ENCODE data around the gene PKP2. TPM values are rescaled to one million over a fixed set of nuclear protein-coding genes. Genes with fewer than 3 reads are reported as not detected.

The PKP2 gene
- polyA plus RNA-seq, 1 donor, result 25.4 TPM

DNA sequence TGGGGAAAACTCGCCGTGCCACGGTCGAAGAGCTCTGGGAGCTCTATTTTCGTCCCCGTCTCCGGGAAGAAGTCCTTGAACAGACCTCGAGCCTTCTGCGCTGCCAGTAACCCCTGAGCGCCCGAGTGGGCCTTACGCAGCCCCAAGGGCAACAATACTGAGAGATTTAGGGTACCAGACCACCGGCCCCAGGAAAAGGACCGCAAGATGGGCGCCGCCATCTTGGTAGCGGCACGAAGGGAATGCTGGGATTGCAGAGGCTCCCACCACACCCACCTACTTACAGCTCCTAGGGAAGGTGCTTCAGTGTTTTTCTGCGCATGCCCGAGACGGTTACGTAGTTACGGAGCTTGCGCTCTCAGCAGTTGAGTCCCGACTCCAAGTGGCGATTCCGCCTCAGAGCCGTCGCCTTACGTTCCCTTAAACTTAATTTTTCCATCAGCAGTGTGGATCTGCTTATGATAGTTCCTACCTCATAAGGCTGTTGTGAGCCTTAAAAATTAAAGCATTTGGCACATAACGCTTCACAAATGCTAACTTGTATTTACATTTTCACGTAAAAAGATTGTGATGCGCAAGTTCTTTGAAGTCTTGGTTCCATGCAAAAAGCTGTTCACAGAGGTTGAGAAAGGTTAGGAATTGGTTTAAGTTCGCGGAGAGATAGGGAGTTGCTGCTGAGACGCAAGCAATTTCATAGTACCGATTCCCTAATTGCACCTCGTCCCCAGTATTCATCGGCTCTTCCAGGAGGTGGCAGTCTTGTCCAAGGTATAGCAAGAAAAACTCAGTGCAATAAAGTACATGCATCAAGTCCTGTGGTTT, 140.7 kb downstream of the PKP2 start, which contains the start of gene YARS2:
Gene YARS2, minus strand, starts transcription at position 244 of the 822 bp plus-strand sequence. Its CDS starts 23 bp downstream, at position 221.
- DNase-seq, result peak; percentile 97

DNA sequence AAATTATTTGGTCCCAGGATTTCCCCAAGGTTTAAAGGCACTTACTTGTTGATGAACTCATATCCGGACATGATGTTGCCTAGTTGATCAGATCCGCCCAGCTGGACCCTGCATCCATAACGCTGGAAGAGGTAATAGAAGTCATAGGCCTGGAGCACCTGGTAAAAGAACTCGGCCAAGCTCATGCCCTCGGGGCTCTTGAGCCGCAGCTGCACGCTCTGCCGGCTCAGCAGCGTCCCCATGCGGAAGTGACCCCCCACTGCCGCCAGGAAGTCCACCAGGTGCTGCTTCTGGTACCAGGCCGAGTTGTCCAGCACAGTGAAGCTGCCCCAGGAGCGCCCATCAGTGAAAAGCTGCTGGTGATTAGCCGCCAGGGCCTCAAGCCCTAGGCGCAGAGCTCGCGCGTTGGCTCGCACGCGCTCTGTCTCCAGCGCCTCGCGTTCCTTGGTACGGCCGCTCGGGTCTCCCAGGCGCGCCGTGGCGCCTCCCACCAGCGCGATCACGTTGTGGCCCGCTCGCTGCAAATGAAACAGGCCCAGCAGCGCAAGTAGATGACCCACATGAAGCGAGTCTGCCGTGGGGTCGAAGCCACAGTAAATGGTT, 141.4 kb downstream of the PKP2 start:
- DNase-seq, result peak; percentile 66

DNA sequence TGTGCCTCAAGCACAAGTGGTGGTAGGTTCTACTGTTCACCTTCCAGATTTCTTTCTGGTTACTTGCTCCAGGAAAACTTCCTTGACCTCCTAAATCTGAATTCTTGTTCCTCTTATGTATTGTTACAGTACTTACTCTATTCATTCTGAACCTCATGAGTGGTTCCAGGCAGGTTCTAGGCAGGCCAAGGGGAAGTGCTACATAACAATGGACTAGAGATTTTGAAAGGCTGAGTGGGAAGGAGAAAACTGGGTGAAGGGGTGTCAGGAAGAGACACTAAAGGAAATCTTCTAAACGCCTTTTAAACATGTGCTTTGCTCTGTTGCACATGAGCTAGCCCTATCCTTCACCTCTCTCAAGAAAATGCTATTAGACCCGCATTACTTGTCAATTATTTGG, 142.5 kb downstream of the PKP2 start:
- DNase-seq, result no peak

DNA sequence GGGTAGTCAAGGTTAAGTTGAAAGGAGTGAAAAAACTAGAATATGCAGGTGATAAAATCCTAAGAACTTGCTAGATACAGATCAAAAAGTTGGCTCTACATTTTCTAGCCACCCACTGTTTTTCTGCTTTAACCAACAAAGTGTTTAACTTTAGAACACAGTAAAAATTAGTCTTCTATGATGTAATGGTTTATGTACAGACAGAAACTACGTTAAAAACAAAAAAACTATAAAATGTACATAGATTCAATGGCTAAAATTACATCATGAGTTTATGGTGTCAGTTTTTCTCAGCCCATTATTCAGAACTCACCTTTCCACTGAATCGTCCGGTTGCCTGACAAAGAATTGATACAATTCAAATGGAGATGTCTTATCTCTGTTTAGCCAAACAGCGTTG, 143.0 kb downstream of the PKP2 start:
- no peak for DNase-seq

DNA sequence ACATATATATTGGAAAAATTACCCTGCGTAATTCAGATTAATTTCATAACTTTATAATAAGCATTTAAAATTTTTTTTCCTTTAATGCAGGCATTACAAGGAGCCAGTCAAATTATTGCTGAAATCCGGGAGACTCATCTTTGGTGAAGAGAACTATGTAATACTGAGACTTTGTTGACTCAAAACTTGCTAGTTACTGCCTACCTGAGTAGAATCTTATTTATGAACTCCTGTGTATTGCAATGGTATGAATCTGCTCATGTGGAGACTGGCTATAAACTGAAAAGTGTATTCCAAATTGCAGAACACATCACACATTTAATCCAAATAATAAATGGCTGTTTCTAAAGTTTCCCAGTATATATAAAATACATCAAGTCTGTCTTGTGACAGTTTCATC, 153.3 kb downstream of the PKP2 start:
- DNase-seq, result no peak

DNA sequence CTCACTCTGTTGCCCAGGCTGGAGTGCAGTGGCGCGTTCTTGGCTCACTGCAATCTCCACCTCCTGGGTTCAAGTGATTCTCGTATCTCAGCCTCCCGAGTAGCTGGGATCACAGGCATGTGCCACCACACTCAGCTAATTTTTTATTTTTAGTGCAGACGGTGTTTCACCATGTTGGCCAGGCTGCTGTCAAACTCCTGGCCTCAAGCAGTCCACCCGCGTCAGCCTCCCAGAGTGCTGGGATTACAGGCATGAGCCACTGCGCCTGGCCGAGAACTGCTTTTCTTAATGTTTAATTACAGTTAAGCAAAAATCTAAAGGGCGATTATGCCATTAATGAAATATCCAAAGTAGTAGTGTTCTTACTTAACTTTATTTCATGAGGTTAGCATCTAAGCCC, 154.4 kb downstream of the PKP2 start:
- no peak for DNase-seq

Other genes with a start within 250 kb of the PKP2 start
- gene DNM1L, start 217.5 kb downstream of the PKP2 start, polyA plus RNA-seq (ENCODE audit: insufficient read length), result 165 TPM
- gene YARS2, start 140.9 kb downstream of the PKP2 start, polyA plus RNA-seq (ENCODE audit: insufficient read length), result 34.8 TPM

All from left kidney (tissue), 2 donors.